ENCODE measurements around the gene TARBP1.

TARBP1 gene

DNA sequence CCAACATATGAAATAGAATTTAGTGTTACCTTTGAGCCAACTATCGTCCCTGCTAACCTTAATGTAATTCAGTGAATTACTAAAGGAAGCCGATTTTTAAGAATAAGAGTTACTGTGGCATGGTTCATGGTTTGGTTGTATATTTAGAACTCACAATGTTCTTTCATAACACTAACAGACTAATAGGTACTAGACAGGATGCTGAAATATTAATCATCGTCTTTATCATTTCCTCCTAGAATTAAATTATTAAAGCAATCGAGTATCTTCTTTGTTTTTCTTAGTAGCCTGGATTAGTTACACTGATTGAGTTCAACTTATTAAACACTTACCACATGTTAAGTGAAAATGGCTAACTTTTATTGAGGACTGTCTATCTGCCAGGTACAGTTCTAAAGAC lies 47.7 kb downstream of the TARBP1 start:
- H2AFZ ChIP-seq (ENCODE audit: low read depth, low read length) = no peak overlapping the region
- H3K27ac ChIP-seq (ENCODE audit: low read length) = no peak overlapping the region
- TF ChIP-seq EZH2 (IDR thresholded peaks at IDR 0.05; ENCODE audit: borderline replicate concordance, low read depth, low read length, severe bottlenecking) = no peak
- TF ChIP-seq, protein P1, sequence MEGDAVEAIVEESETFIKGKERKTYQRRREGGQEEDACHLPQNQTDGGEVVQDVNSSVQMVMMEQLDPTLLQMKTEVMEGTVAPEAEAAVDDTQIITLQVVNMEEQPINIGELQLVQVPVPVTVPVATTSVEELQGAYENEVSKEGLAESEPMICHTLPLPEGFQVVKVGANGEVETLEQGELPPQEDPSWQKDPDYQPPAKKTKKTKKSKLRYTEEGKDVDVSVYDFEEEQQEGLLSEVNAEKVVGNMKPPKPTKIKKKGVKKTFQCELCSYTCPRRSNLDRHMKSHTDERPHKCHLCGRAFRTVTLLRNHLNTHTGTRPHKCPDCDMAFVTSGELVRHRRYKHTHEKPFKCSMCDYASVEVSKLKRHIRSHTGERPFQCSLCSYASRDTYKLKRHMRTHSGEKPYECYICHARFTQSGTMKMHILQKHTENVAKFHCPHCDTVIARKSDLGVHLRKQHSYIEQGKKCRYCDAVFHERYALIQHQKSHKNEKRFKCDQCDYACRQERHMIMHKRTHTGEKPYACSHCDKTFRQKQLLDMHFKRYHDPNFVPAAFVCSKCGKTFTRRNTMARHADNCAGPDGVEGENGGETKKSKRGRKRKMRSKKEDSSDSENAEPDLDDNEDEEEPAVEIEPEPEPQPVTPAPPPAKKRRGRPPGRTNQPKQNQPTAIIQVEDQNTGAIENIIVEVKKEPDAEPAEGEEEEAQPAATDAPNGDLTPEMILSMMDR (IDR thresholded peaks at IDR 0.05; ENCODE audit: borderline replicate concordance, extremely low read depth, low read length, poor library complexity, severe bottlenecking) = no peak
- ATAC-seq (ENCODE audit: insufficient read depth, low read depth) (no peak), DNase-seq (no peak)
- H3K4me2 ChIP-seq (ENCODE audit: insufficient read depth, low read length) = no peak overlapping the region
- no peaks in the 10 kb centered on the region for H3K27me3 ChIP-seq (ENCODE audit: insufficient read depth, low read length, poor library complexity)
- H3K4me1 ChIP-seq (ENCODE audit: insufficient read depth, low read length) = no peaks in the 10 kb centered on the region
- peaks cover 85% of the 10 kb centered on the region for H3K36me3 ChIP-seq (ENCODE audit: insufficient read depth, low read length)
- no peak overlapping the region for H3K4me3 ChIP-seq (ENCODE audit: low read depth in 1 of 2, low read length in 2 of 2)
- H3K9me3 ChIP-seq (ENCODE audit: insufficient read depth, low read length, severe bottlenecking) = no peaks in the 10 kb centered on the region
- no peak overlapping the region for H3K9ac ChIP-seq (ENCODE audit: low read depth, low read length)
- no peaks in the 10 kb centered on the region; the same call in 1 of the 2 replicates for H4K20me1 ChIP-seq (ENCODE audit: insufficient read depth, low read length)
- no peaks in the 10 kb centered on the region for H3K79me2 ChIP-seq (ENCODE audit: insufficient read depth, low read length)

DNA sequence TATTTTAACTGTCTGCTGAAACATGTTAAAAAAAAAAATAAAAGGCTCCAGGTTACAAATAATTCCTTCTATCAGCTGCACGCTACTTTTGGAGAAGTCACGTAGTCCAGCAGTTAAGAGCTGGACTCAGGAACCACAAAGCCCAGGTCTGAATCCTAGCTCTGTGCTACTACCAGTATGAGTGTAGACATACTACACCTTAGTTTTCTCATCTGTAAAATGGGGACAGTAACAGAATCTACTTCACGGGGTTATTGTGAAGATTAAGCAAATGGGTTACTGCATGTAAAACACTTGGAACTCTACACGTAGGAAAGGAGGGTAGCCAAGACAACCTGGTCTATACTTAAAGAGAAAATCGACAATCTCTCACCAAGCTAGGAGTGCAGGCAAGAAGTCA lies 48.3 kb downstream of the TARBP1 start:
- H2AFZ ChIP-seq (ENCODE audit: low read depth, low read length) = no peak overlapping the region
- no peak overlapping the region for H3K4me3 ChIP-seq (ENCODE audit: low read depth in 1 of 2, low read length in 2 of 2)
- H3K79me2 ChIP-seq (ENCODE audit: insufficient read depth, low read length) = no peaks in the 10 kb centered on the region
- no peak overlapping the region for H3K9ac ChIP-seq (ENCODE audit: low read depth, low read length)
- no peaks in the 10 kb centered on the region for H3K4me1 ChIP-seq (ENCODE audit: insufficient read depth, low read length)
- H3K27ac ChIP-seq (ENCODE audit: low read length) = no peak overlapping the region
- ATAC-seq (ENCODE audit: insufficient read depth, low read depth) (no peak), DNase-seq (no peak)
- TF ChIP-seq EZH2 (IDR thresholded peaks at IDR 0.05; ENCODE audit: borderline replicate concordance, low read depth, low read length, severe bottlenecking) = no peak
- TF ChIP-seq, protein P1 (IDR thresholded peaks at IDR 0.05; ENCODE audit: borderline replicate concordance, extremely low read depth, low read length, poor library complexity, severe bottlenecking) = no peak
- H4K20me1 ChIP-seq (ENCODE audit: insufficient read depth, low read length) = no peaks in the 10 kb centered on the region; the same call in 1 of the 2 replicates
- H3K36me3 ChIP-seq (ENCODE audit: insufficient read depth, low read length) = peaks cover 88% of the 10 kb centered on the region
- no peaks in the 10 kb centered on the region for H3K9me3 ChIP-seq (ENCODE audit: insufficient read depth, low read length, severe bottlenecking)
- no peak overlapping the region for H3K4me2 ChIP-seq (ENCODE audit: insufficient read depth, low read length)
- no peaks in the 10 kb centered on the region for H3K27me3 ChIP-seq (ENCODE audit: insufficient read depth, low read length, poor library complexity)

DNA sequence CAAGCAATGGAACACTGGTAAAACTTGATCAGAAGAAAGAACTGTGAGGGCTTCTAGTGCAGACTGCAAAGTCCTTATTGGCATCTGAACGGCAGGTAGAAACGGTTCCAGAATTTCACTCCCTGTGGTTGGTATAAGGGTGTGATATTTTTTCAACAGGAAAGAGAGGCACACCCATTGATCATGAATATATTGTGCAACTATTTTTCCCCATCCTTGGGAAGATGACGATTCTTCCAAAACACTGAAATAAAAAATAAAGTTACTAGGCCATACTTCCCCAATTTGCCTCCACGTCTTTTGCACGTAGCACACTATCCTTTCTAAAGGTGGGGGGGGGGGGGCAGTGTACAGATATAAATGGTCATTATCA lies 49.6 kb downstream of the TARBP1 start:
- no peak for ATAC-seq (ENCODE audit: insufficient read depth, low read depth)
- TF ChIP-seq EZH2 (IDR thresholded peaks at IDR 0.05; ENCODE audit: borderline replicate concordance, low read depth, low read length, severe bottlenecking) = no peak
- TF ChIP-seq, protein P1 (IDR thresholded peaks at IDR 0.05; ENCODE audit: borderline replicate concordance, extremely low read depth, low read length, poor library complexity, severe bottlenecking) = no peak
- peaks cover 90% of the 10 kb centered on the region for H3K36me3 ChIP-seq (ENCODE audit: insufficient read depth, low read length)

More for the DNA sequence above, 49.6 kb downstream of the TARBP1 start:
- Histone ChIP-seq H3K9me3 (ENCODE audit: insufficient read depth, low read length, severe bottlenecking) (no peaks in the 10 kb centered on the region), H3K27me3 (ENCODE audit: insufficient read depth, low read length, poor library complexity) (no peaks in the 10 kb centered on the region), H3K4me2 (ENCODE audit: insufficient read depth, low read length) (no peak overlapping the region), H3K27ac (ENCODE audit: low read length) (no peak overlapping the region), H3K9ac (ENCODE audit: low read depth, low read length) (no peak overlapping the region), H4K20me1 (ENCODE audit: insufficient read depth, low read length) (no peaks in the 10 kb centered on the region; the same call in 1 of the 2 replicates), H3K4me3 (ENCODE audit: low read depth in 1 of 2, low read length in 2 of 2) (no peak overlapping the region), H2AFZ (ENCODE audit: low read depth, low read length) (no peak overlapping the region), H3K79me2 (ENCODE audit: insufficient read depth, low read length) (no peaks in the 10 kb centered on the region), H3K4me1 (ENCODE audit: insufficient read depth, low read length) (no peaks in the 10 kb centered on the region)
- DNase-seq = no peak
